GM12878 (cell line): ENCODE results near the gene RORC.

ENCODE experiments used
- ASH2L ChIP-seq: fragments of 300-600, 200-600 bp; sonication (generic); IDR thresholded peaks from 2 replicates; pipeline ENCODE4 v1.6.1; 2017; ENCODE audit warnings: low read depth, mild to moderate bottlenecking, borderline replicate concordance
- EP300 ChIP-seq, 2 experiments: fragments of 150-350 bp in 1 of 2; IDR thresholded peaks; 2 replicates each; pipeline ENCODE4 v1.6.1; 2011 to 2012; ENCODE audit warnings: low read depth in 2 of 2, low read length in 2 of 2, borderline replicate concordance in 1 of 2, improper control_type of control experiment in 1 of 2, inconsistent platforms in 1 of 2; ENCODE audit not compliant: control insufficient read depth in 1 of 2
- EZH2 ChIP-seq: IDR thresholded peaks from 2 replicates; pipeline ENCODE4 v1.6.1; 2012; ENCODE audit warnings: low read depth, mild to moderate bottlenecking, control low read depth, inconsistent platforms, low read length, borderline replicate concordance; ENCODE audit not compliant: control insufficient read depth
- FOXM1 ChIP-seq: IDR thresholded peaks from 2 replicates; pipeline ENCODE4 v1.6.1; 2012; ENCODE audit warnings: low read depth, mild to moderate bottlenecking, inconsistent platforms, low read length, moderate library complexity
- MYC ChIP-seq: IDR thresholded peaks from 2 replicates; pipeline ENCODE4 v1.6.1; 2011; ENCODE audit warnings: mild to moderate bottlenecking, low read length, moderate library complexity, inconsistent platforms; ENCODE audit not compliant: insufficient read depth, insufficient replicate concordance, insufficient read length, severe bottlenecking
- NBN ChIP-seq: fragments of 450-650 bp; IDR thresholded peaks from 2 replicates; pipeline ENCODE4 v1.6.1; 2016
- POLR2A ChIP-seq: IDR thresholded peaks from 2 replicates; pipeline ENCODE4 v1.6.1; 2011; ENCODE audit warnings: low read depth, mild to moderate bottlenecking, low read length
- POLR2AphosphoS2 ChIP-seq: IDR thresholded peaks from 2 replicates; pipeline ENCODE4 v1.6.1; 2011; ENCODE audit warnings: low read depth, mild to moderate bottlenecking, low read length, improper control_type of control experiment, moderate library complexity
- RAD21 ChIP-seq: IDR thresholded peaks from 2 replicates; pipeline ENCODE4 v1.6.1; 2011; ENCODE audit warnings: mild to moderate bottlenecking, low read depth, low read length, moderate library complexity; ENCODE audit not compliant: insufficient read depth
- TAF1 ChIP-seq: IDR thresholded peaks from 2 replicates; pipeline ENCODE4 v1.6.1; 2011; ENCODE audit warnings: mild to moderate bottlenecking, low read depth, low read length, borderline replicate concordance
- TCF12 ChIP-seq: IDR thresholded peaks from 2 replicates; pipeline ENCODE4 v1.6.1; 2011; ENCODE audit warnings: low read depth, mild to moderate bottlenecking, low read length
- ZSCAN29 ChIP-seq: fragments of 450-650 bp; IDR thresholded peaks from 2 replicates; pipeline ENCODE4 v1.6.1; 2017; ENCODE audit warnings: mild to moderate bottlenecking, moderate library complexity
- TF ChIP-seq, protein P1 (sequence below): fragments of 450-650 bp; IDR thresholded peaks from 2 replicates; pipeline ENCODE4 v1.6.1; 2017; ENCODE audit warnings: mild to moderate bottlenecking, moderate library complexity
- TF ChIP-seq, protein P2 (sequence below), 3 experiments: IDR thresholded peaks in 2 of 3; conservative IDR thresholded peaks in 1 of 3; 2 replicates each; pipeline ENCODE4 v1.5.1; 2011; ENCODE audit warnings: low read depth in 3 of 3, low read length in 3 of 3, mild to moderate bottlenecking in 3 of 3, control low read depth in 2 of 3, moderate library complexity in 2 of 3, inconsistent platforms in 1 of 3, mixed read lengths in 1 of 3; ENCODE audit not compliant: control insufficient read depth in 2 of 3, insufficient read depth in 1 of 3; ENCODE audit errors: extremely low read depth in 1 of 3

DNA sequence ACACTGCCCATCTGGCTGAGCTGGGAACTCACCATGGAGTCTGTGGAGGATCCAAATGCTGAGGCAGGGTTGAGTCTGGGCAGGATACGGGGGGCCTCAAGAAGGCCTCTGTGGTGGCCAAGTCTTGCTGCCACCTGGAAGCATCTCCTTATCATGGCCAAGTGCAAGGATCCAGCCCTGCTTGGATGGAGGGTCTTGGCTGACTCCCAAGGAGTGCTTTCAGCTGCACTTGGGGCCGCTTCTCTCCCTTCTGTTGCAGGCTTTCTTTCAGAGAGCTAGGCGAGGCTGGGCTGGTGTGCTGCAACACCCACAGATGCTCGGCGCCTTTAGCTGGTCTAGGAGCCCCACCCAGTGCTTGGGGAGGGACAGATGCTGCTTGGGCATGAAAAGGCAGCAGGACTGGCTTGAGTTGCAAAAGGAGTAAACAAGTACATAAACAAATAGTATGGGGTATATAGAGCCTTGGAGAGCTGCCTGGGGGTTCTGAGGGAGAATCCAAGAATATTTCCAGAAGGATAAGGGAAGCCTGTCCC is 21.9 kb upstream of the RORC start, which contains the start of gene THEM5:
- TF ChIP-seq, protein P1, sequence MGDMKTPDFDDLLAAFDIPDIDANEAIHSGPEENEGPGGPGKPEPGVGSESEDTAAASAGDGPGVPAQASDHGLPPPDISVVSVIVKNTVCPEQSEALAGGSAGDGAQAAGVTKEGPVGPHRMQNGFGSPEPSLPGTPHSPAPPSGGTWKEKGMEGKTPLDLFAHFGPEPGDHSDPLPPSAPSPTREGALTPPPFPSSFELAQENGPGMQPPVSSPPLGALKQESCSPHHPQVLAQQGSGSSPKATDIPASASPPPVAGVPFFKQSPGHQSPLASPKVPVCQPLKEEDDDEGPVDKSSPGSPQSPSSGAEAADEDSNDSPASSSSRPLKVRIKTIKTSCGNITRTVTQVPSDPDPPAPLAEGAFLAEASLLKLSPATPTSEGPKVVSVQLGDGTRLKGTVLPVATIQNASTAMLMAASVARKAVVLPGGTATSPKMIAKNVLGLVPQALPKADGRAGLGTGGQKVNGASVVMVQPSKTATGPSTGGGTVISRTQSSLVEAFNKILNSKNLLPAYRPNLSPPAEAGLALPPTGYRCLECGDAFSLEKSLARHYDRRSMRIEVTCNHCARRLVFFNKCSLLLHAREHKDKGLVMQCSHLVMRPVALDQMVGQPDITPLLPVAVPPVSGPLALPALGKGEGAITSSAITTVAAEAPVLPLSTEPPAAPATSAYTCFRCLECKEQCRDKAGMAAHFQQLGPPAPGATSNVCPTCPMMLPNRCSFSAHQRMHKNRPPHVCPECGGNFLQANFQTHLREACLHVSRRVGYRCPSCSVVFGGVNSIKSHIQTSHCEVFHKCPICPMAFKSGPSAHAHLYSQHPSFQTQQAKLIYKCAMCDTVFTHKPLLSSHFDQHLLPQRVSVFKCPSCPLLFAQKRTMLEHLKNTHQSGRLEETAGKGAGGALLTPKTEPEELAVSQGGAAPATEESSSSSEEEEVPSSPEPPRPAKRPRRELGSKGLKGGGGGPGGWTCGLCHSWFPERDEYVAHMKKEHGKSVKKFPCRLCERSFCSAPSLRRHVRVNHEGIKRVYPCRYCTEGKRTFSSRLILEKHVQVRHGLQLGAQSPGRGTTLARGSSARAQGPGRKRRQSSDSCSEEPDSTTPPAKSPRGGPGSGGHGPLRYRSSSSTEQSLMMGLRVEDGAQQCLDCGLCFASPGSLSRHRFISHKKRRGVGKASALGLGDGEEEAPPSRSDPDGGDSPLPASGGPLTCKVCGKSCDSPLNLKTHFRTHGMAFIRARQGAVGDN, result no peak
- TF ChIP-seq POLR2A (no peak), EZH2 (no peak), NBN (no peak), RAD21 (peak; percentile 26; the same call in 1 of the 2 replicates), TCF12 (no peak), FOXM1 (no peak), ASH2L (no peak), MYC (no peak), EP300 (IDR thresholded peaks at IDR 0.05; ENCODE audit: borderline replicate concordance in 1 of 2, control insufficient read depth in 1 of 2, low read depth in 2 of 2, low read length in 2 of 2) (no peak), ZSCAN29 (no peak), TAF1 (no peak), POLR2AphosphoS2 (no peak)
- TF ChIP-seq, protein P2, sequence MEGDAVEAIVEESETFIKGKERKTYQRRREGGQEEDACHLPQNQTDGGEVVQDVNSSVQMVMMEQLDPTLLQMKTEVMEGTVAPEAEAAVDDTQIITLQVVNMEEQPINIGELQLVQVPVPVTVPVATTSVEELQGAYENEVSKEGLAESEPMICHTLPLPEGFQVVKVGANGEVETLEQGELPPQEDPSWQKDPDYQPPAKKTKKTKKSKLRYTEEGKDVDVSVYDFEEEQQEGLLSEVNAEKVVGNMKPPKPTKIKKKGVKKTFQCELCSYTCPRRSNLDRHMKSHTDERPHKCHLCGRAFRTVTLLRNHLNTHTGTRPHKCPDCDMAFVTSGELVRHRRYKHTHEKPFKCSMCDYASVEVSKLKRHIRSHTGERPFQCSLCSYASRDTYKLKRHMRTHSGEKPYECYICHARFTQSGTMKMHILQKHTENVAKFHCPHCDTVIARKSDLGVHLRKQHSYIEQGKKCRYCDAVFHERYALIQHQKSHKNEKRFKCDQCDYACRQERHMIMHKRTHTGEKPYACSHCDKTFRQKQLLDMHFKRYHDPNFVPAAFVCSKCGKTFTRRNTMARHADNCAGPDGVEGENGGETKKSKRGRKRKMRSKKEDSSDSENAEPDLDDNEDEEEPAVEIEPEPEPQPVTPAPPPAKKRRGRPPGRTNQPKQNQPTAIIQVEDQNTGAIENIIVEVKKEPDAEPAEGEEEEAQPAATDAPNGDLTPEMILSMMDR (IDR thresholded peaks at IDR 0.05 in 2 of 3, conservative IDR thresholded peaks at IDR 0.05 in 1 of 3; ENCODE audit: control insufficient read depth in 2 of 3, extremely low read depth in 1 of 3, insufficient read depth in 1 of 3, low read depth in 3 of 3, low read length in 3 of 3), result no peak; a peak in 1 of 6 replicates
